ENCODE data around the gene AKAP9.
"Not testable (repeated sequence)": the region's sequence is repeated elsewhere in the genome, so short reads cannot be mapped to it uniquely, and the experiment has no call there.

The AKAP9 gene

DNA sequence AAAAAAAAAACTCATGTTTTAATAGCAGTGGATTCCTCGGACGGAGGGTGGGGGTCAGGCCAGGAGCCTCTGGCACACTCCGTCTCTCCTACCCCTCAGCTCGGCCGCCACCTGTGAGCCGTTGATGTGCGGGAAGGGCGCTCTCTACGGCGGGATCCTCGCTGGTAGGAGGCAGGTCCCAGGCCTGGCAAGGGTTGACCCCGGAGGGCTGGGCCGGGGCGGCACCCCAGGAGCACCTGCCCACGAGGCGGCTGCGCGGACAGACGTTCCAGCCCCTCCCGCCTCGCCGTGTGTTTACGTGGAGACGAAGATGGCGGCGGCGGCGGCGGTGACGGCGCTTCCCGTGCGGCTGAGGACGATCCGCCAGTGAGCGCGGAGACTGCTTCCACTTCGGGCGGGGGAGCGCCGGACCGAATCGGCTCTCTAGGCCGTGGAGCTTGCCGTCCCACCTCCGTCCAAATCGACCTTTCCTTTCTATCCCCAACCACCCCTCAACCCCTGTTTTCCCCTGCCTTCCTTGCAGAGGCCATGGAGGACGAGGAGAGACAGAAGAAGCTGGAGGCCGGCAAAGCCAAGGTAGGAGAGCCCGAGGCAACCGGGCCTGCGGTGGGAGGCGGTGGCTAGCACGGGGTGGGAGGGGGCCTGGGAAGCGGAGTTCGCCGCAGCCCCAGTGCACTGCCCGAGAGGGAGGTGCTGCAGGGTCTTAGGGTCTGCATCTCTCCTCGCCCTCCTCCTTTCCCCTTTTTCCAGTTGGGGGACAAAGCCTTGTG, at the start of gene AKAP9:
Gene AKAP9 (plus strand): TSS at position 291 of the 770 bp plus-strand sequence. CDS start 238 bp downstream, at position 529.
- peak; percentile 89 for DNase-seq

DNA sequence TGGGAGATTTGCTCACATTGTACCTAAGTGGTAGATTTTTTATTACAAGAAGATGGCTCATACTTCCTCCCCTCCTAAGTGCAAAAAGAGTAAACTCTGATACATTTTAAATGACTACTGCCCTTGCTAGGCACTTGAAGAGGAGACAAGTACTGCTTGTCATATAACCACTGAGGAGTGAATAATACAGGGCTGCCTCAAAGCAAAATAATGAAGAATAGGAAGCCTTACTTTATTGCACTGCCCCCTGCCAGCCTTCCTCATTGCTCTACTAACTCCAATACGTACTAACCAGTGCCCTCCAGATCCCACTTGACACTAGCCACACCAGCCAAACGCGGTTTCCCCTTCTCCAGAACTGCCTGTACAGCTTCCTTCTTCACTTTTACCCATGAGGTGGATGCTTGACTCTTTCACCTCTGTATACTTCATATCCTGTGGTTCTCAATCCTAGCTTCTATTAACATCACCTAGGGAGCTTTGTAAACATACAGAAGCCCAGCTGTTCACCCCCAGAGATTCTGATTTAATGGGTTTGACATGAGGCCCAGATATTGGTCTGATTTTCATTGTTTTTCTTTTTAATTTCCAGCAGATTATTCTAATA, 48.5 kb upstream of the AKAP9 start:
- no peak for DNase-seq

DNA sequence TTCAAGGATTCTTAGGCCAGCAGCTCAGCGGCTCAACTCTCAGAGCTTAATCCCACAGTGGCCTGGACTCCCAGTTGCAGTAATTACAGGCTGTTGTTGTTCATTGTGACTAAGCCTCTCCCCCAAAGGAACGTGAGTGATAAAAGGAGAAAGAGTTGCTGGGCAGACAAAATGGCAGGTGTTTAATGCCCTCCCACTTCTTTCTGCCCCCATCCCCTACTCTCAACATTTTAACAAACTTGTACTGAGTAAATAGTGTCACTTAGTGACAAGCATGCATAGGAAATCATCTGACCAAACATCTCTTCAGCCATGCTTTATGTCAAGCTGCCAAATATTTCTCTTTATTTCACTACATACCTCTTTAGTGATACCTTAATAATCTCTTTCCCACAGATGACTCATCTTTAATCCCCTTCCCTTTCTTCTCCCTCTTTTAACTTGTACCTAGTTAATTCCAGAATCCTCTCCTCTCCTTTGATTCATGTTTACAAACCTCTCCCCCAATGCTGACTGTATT, 47.8 kb upstream of the AKAP9 start:
- no peak for DNase-seq

DNA sequence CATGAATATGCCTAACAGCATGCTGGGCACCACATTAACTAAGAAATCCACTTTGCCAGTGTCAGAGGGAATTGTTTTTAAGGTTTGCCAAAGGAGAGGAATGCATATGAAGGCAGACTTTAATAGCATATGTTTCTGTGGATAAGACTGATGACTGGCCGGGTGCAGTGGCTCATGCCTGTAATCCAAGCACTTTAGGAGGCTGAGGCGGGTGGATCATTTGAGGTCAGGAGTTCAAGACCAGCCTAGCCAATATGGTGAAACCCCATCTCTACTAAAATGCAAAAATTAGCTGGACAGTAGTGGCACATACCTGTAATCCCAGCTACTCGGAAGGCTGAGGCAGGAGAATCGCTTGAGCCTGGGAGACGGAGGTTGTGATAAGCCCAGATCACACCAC, 47.0 kb upstream of the AKAP9 start:
- not testable (repeated sequence) for DNase-seq

DNA sequence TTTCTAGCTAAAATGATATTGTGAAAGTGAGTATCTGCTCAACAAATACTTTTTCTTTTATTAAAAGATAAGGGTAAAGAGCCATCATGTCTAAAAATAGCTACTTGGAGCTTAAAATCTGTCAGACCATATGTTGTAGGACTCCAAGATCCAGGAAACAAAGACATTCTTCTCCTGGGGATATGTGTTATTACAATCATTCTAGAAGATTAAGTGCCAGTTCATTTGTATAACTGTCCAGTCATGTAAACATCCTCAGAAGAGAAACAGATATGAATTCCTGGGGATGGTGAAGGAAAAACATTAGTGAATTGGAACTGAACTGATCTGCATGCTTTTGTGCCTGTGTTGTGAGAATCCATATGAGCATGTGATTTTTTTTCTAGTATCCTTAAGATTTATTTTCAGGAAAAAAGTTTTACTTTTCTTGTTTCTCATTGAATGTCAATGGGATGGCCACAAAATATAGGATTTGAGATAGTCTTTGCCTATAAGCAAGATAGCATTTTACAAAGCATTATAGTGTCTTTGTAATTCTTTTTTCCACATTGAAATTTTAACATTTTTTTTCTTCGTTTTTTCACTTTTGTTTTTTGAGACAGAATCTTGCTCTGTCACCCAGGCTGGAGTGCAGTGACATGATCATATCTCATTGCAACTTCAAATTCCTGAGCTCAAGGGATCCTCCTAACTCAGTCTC, 45.7 kb upstream of the AKAP9 start:
- DNase-seq = no peak

DNA sequence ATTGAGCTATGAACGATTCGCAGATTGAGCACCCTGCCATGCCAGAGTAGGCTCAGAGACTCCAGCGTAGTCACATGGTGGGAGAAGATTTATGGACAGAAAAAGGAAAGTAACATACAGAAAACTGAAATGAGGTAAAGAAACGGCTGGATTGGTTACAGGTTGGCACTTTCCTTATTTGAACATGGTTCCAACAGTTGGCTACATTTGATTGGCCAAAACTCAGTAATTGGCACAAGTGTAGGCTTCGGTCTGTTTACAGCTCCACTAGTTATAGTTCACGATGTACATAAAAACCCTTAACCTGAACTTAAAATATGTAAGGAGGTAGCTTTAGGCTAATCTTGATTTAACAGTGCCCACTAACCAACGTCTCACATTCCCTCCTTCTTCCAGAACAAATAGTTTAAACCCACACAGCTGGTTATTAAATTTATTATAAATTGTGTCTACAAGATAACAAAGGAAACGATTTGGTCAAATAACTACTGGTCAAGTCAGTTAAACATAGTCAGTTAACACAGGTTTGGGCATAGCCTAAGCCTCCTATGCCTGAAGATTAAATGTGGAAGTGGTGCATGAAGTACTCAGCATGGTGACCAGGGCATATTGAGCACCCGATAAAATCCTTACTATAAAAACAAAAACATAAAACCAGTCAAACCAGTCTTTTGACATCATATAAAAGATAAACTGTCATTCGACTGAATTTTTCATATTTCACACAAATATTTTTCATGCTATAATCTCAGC, 42.2 kb upstream of the AKAP9 start:
- no peak for DNase-seq

DNA sequence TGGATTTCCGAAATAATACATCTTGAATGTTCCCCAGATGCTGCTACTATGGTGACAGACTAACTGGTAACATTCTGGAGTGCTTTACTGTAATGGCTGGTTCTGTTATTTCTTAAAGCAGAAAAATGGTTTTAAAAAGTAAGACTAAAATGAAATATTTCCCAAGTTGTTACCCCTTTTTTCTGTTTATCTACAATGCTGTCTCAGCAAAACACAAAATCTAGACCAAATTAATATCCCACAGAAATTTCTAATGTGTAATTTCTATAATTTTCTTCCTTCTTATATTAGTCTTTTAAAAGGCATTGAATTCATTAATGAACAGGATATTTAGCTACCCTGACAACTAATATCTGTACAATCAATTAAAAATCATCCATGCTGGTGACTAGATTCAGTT, 41.1 kb upstream of the AKAP9 start:
- DNase-seq = no peak

DNA sequence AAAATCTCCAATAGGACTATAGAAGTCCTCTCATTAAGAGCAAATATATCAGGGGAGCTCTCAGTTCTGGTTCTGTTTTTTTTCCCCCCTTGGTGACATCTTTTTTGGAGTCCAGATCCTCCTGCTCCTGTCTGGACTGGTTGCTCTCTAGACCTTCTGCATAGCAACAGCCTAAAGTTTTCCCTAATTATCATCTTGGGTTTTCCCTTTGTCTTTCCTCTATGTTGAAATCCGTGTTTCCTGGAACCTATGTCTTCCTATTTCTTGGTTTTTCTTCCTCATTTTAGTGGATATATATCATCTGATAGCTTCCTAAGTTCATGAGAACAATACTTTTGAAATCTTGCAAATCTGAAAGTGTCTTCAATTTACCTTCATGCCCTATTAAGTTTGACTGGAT, 30.5 kb upstream of the AKAP9 start:
- DNase-seq = no peak

DNA sequence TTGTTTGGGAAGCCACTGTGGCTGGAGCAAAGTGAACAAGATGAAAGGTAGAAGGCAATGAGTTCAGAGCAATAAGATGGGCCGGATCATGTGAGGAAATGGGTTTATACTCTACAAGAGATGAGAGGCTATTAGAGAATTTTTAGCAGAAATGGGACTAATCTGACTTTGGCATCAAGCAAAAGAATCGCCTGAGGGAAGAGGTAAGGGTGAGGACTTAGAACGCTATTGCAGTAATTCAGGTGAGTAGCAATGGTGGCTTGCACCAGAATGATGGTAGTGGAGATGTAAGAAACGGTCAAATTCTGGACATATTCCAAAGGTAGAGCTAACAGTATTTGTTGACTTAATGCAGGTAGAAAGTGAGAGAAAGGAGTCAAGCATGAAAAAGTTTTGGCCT, 29.5 kb upstream of the AKAP9 start:
- DNase-seq = no peak

DNA sequence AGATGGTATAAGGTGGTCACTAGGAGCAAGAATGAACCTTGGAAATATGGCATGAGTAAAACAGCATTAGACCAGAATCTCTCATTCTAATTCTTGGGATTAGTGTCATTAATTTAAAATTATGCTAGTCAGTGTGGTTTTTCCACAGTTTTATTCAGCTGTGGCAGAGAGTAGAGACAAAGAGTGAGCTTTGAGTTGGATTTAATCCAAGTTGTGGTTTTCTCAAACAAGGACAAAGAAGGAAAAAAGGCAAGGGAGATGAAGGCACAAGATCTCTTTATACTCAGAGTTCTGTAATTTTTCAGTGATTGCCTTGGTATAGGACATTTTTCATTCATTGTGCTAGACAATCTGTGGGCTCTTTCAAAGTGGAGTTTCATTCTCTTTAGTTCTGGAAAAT, 28.2 kb upstream of the AKAP9 start:
- no peak for DNase-seq

DNA sequence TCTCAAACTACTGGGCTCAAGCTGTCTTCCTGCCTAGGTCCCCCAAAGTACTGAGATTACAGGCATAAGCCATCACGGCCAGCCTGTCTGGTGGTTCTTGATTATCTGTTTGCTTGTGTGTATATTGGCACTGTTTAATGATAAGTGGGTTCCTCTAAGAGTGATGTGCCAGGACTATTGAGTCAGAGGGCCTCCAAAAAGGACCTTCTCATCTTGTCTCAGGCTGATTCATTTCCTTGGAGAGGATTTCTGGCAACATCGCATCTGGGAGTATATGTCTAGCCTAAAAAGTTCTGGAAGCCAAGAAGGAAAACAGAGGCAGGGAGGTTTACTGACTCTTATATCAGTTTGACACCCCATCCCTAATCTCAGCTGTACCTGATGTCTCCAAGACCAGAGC, 27.1 kb upstream of the AKAP9 start:
- no peak for DNase-seq

DNA sequence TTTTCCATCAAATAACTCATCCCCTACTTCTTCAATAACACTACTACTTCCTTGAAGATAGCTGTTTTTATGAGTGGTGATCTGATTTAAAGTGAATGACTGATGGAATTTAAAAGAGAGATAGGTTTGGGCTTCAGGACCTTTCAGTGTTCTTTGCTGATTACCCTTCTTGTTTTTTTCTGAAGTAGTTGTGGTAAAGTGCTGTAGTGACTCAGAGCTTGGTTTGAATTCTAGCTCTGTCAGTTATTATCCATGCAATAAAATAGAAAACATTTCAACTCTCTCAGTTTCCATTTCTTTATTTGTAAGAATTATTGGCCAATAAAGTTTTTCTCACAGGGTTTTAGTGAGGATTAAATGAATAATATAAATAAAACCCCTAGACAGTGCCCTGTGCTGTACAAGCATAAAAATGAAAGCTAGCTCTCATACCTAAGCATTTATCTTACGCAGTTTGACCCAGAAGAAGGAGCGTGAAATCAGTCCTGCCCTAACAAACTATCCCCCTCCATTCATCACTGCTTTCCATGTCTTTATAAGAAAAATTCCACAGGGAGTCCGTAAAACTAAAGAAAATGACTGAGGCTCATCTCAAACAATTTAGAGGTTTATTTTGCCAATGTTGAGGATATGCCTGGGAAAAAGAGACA, 25.1 kb upstream of the AKAP9 start:
- DNase-seq = no peak

DNA sequence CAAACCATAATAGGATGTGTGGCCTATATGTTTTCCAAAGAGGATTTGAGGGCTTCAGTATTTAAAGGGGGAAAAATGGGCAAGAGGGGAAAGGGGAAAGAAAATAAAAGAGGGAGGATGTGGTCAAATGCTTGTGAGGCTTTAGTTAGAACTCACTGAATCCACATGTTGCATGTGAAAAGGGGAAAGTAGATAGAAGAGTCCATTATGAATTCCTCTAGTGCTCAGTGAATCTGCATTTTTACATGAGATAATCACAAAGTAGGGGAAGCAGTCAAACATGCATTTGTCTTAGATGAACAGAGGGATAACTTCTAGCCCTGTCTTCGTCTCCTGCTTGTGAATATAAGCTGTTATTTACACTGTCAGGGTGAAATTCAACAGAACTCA, 24.6 kb upstream of the AKAP9 start:
- DNase-seq = no peak

DNA sequence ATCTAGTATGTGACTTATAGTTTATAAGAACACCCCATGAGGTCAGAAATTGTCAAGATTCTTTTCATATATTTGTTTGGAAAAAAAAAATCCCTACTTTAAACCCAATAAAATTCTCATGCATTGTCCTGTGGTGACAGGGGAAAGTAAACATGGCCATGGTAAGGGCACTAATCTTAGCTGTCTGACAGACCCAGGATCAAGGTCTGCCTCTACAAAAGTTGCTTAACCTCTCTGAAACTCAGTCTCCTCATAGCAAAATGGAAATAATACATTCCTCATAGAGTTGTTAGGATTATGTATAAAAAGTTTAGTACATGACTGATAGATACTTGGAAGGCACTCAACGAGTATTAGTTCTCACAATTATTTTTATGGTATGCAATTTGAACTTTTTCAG, 22.3 kb upstream of the AKAP9 start:
- no peak for DNase-seq

DNA sequence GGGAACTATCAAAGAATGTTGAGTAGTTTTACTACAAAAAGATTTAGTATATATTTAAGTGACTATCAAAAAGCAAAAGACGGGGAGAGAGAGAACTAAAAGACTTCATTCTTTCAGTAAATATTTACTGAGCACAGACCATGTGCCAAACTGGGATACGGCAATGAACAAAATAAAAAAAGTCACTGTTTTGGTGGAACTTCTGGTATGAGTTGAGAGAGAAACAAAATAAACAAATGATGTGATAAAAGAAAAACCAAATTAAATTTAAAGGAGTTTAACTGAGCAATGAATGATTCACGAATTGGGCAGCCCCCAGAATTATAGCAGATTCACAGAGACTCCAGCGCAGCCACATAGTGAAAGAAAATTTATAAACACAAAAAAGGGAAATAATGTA, 17.8 kb upstream of the AKAP9 start:
- no peak for DNase-seq

DNA sequence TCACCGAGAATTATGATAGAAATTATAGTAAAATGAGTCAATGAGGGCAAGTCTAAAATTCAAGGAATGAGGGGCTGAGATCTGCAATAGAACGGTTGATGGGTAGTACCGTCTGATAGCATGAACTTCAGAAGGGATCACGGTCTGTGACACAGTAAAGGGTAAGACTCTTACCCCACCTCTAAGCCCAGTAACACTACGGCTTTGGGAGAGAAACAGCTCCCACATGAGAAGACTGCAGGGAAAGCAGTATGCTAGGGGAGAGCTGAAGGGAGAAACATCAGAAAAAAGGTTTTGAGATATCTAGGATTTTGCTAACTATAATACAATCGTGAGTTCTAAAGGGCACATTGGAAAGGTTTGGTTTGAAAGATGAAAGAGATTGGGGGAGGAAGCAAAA, 12.8 kb upstream of the AKAP9 start:
- DNase-seq = no peak

DNA sequence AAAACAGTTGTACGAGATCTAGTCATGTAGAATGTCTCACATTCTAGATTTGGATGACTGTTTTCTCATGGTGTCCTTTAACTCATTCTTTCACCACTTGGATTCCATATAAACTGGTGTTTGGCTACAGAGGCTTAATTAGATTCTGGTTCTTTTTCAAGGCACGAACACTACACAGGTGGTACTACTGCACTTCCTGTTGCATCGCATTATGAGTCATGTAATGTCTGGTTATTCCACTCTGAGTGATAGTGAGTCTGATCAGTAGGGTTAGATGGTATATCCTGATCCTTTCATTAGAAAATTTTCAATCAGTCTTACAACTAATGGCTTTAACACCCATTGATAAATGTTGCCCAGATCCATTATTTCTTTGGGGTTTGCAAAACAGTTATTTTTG, 11.2 kb upstream of the AKAP9 start:
- no peak for DNase-seq

DNA sequence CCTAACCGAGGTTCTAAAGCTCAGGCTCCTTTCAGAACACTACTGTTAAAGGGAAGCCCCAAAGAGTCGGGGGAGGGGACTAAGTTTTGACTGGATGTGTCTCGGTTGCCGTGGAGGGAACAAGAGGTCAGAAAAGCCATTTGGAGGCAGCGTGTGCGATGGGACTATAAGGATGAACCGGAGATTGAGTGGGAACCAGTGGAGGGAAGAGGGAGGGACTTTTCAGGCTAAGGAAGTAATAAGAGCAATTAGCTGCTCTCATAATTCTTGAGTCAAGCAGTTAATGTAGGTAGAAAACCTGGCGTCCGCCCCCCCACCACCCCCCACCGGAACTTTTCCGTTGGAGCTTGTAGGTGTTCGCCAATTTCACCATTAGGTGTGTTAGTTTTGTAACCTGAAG, 491 bp upstream of the AKAP9 start:
- peak; percentile 44 for DNase-seq

DNA sequence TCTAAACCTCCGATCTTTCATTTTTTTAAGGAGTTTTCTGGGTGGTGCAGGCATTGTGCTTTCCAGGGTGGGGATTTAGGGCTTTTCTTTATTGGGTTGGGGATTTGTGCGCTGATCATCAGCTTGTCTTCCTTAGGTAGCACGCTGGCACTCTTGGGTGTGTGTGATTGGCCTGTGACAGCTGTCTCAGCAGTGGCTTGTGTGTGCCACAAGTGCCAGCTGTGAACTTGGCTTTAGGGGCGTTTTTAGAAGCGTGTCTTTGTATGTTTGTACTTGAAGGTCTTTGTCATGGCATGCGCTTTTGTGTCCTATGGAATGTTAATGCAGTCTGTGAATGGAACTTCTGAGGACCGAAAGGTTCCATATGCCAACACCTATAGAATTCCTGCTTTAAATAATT, 788 bp downstream of the AKAP9 start:
- DNase-seq = peak; percentile 48

DNA sequence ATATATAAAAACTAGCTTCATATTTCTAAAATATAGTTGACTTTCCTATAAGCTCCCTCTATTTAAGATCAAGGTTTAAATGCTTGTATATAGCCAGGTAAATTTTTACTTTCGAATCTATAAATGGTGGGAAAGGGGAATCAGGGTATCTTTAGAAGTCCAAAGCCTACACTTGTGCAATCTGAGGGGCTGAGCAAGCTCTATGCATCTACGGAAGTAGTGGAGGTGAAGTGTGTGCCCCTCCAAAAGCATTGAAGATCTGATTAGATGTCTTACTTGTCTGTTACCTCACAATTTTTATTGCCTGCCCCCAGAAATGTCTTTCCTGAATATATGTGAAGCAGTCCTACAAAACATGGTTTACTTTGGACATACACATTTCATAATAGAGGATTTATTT, 1.6 kb downstream of the AKAP9 start:
- DNase-seq = no peak

DNA sequence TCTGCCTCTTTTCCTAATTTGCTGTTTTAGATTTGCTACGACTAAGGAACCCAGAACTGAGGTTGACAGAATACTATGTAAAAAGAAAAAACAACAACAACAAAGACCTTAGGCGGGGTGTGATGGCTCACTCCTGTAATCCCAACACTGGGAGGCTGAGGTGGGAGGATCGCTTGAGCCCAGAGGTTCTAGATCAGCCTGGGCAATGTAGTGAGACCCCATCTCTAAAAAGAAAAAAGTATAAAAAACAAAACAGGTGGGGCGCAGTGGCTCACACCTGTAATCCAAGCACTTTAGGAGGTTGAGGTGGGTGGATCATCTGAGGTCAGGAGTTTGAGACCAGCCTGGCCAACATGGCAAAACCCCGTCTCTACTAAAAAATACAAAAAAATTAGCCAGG, 4.3 kb downstream of the AKAP9 start:
- DNase-seq = not testable (repeated sequence)

DNA sequence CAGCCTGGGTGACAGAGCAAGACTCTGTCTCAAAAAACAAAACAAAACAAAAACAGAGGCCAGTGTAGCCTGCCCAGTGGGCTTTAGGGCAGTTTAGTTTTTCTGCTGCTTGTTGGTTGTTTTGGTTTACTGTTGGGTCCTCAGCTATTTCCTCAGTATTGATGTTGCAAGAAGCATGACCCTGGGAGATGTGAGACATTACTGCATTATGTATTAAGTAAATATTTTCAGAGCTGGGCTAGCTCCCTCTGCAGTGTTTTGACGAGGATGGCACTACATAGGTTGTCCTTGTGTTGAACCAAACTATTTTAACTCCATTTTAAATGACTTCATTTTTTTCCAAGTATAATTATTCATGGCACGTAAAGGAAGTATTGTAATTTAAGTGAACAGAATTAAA, 4.8 kb downstream of the AKAP9 start:
- no peak for DNase-seq

DNA sequence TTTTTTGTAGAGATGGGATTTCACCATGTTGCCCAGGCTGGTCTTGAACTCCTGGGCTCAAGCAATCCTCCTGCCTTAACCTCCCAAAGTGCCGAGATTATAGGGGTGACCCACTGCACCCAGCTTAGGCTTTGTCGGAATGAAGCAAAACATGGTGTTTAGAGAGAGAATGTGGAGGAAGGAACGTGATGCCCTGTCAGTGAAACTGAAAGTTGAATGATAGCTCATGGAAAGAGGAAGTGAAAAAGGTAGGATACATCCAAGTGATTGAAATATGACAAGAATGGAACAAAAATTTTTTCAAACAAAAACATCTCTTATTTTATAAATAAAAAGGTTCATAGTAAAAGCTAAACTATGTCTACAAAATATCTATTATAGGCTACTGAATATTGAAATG, 5.9 kb downstream of the AKAP9 start:
- no peak for DNase-seq

Data from CD4-positive, alpha-beta T cell treated with Interleukin-21 for 1 hour (primary cell).